22Rv1 (cell line): ENCODE data around the gene MAPKAPK3.

ENCODE experiments used
- CTCF ChIP-seq: fragments of 450-650 bp; IDR thresholded peaks from 2 replicates; pipeline ENCODE4 v1.5.1; 2017; ENCODE audit warnings: mild to moderate bottlenecking
- ZFX ChIP-seq: fragments of 450-650 bp; IDR thresholded peaks from 2 replicates; pipeline ENCODE4 v1.6.1; 2017; ENCODE audit warnings: antibody characterized with exemption, borderline replicate concordance

GRCh38 chr3:50661321-50661837 is 44.4 kb downstream of the MAPKAPK3 start:
- no peak for TF ChIP-seq CTCF
- no peak for TF ChIP-seq ZFX
